IMR-90 (cell line): Measurements from ENCODE around the gene DEF6. TPM values are rescaled to one million over a fixed set of nuclear protein-coding genes. Genes with fewer than 3 reads are reported as not detected.

Experiments
- ATAC-seq: fragments of 200-7000 bp; cut with Tn5 transposase; 2 replicates; pipeline ENCODE4 v1.9.1; 2020; ENCODE audit warnings: low read depth, mild to moderate bottlenecking, moderate library complexity
- BruUV-seq: library from RNA; stranded (reverse); fragments of 400-500 nt; replicated peaks from 2 replicates; lab custom pipeline; 2021; lab: Mats Ljungman, UMichigan
- CTCF ChIA-PET: fragments of 300-600 bp; formaldehyde crosslinking; extraction: SDS; loops from one replicate; lab custom pipeline; 2021; ENCODE audit warnings: antibody characterized with exemption; lab: Yijun Ruan, JAX
- POLR2A ChIA-PET: fragments of 300-600 bp; sonication (Branson Sonifier 250); formaldehyde crosslinking; loops from one replicate; lab custom pipeline; 2022; ENCODE audit warnings: antibody characterized with exemption; ENCODE audit not compliant: unreplicated experiment; lab: Charles Lee
- DNase-seq: peaks from one replicate; pipeline ENCODE4 v3.0.0; 2013
- H2AFZ ChIP-seq: replicated peaks from 2 replicates; pipeline ENCODE3; 2013; ENCODE audit warnings: low read length, mild to moderate bottlenecking; ENCODE audit not compliant: poor library complexity
- H2AK5ac ChIP-seq: 2 replicates; pipeline ENCODE4 v1.6.1; 2013; ENCODE audit warnings: low read depth, low read length, inconsistent platforms
- H2AK9ac ChIP-seq: replicated peaks from 2 replicates; pipeline ENCODE3; 2013; ENCODE audit warnings: mild to moderate bottlenecking, low read depth, low read length, moderate library complexity; ENCODE audit not compliant: poor library complexity
- H2BK120ac ChIP-seq: 2 replicates; pipeline ENCODE4 v1.6.1; 2013; ENCODE audit warnings: low read depth, low read length, inconsistent platforms
- H2BK15ac ChIP-seq: 3 replicates; pipeline ENCODE4 v1.6.1; 2013; ENCODE audit warnings: low read depth, low read length, inconsistent platforms
- H2BK20ac ChIP-seq: 2 replicates; pipeline ENCODE4 v1.6.1; 2013; ENCODE audit warnings: low read depth, mild to moderate bottlenecking, inconsistent platforms, low read length, moderate library complexity
- H2BK5ac ChIP-seq: 2 replicates; pipeline ENCODE4 v1.6.1; 2013; ENCODE audit warnings: mild to moderate bottlenecking, low read depth, low read length, inconsistent platforms; ENCODE audit not compliant: poor library complexity, severe bottlenecking
- H3K14ac ChIP-seq: replicated peaks from 2 replicates; pipeline ENCODE4 v1.6.1; 2013; ENCODE audit warnings: low read depth, low read length, inconsistent platforms
- H3K18ac ChIP-seq: 2 replicates; pipeline ENCODE4 v1.6.1; 2013; ENCODE audit warnings: low read depth, low read length, control low read depth
- H3K23ac ChIP-seq: 2 replicates; pipeline ENCODE4 v1.6.1; 2013; ENCODE audit warnings: low read depth, low read length, inconsistent platforms
- H3K27ac ChIP-seq: 2 replicates; pipeline ENCODE4 v1.5.1; 2013; ENCODE audit warnings: mild to moderate bottlenecking, control low read depth, low read length; ENCODE audit not compliant: insufficient read depth
- H3K27me3 ChIP-seq: 2 replicates; pipeline ENCODE4 v1.6.1; 2013; ENCODE audit warnings: low read length; ENCODE audit not compliant: control insufficient read depth, insufficient read depth
- H3K36me3 ChIP-seq: 2 replicates; pipeline ENCODE4 v1.6.1; 2013; ENCODE audit warnings: low read length, mixed read lengths; ENCODE audit not compliant: control insufficient read depth, insufficient read depth
- H3K4ac ChIP-seq: 2 replicates; pipeline ENCODE4 v1.6.1; 2013; ENCODE audit warnings: low read depth, low read length, inconsistent platforms
- H3K4me1 ChIP-seq: 2 replicates; pipeline ENCODE4 v1.6.1; 2013; ENCODE audit warnings: low read length, mixed read lengths; ENCODE audit not compliant: control insufficient read depth, insufficient read depth
- H3K4me2 ChIP-seq: 2 replicates; pipeline ENCODE4 v1.6.1; 2013; ENCODE audit warnings: low read depth, mild to moderate bottlenecking, control low read depth, low read length, moderate library complexity
- H3K4me3 ChIP-seq: 2 replicates; pipeline ENCODE4 v1.5.1; 2013; ENCODE audit warnings: low read depth, mild to moderate bottlenecking, control low read depth, low read length, moderate library complexity; ENCODE audit not compliant: insufficient read depth
- H3K56ac ChIP-seq: 2 replicates; pipeline ENCODE4 v1.6.1; 2013; ENCODE audit warnings: low read length, inconsistent platforms; ENCODE audit not compliant: insufficient read depth; ENCODE audit errors: extremely low read depth
- H3K79me1 ChIP-seq, 2 experiments: 2 replicates each; pipeline ENCODE4 v1.6.1; 2013; ENCODE audit warnings: low read length in 2 of 2, inconsistent platforms in 1 of 2, low read depth in 1 of 2
- H3K9ac ChIP-seq: 2 replicates; pipeline ENCODE4 v1.6.1; 2013; ENCODE audit warnings: low read depth, low read length, control low read depth
- H3K9me1 ChIP-seq: 2 replicates; pipeline ENCODE4 v1.6.1; 2013; ENCODE audit warnings: low read length, inconsistent platforms; ENCODE audit not compliant: insufficient read depth
- H3K9me3 ChIP-seq: 2 replicates; pipeline ENCODE4 v1.6.1; 2013; ENCODE audit warnings: low read length; ENCODE audit not compliant: control insufficient read depth, insufficient read depth
- H4K20me1 ChIP-seq: 2 replicates; pipeline ENCODE4 v1.6.1; 2013; ENCODE audit warnings: low read length, inconsistent platforms; ENCODE audit not compliant: insufficient read depth
- H4K5ac ChIP-seq: 2 replicates; pipeline ENCODE4 v1.6.1; 2013; ENCODE audit warnings: mild to moderate bottlenecking, low read depth, low read length, control low read depth
- H4K8ac ChIP-seq, 2 experiments: 2 replicates each; pipeline ENCODE4 v1.6.1; 2013; ENCODE audit warnings: low read depth in 2 of 2, low read length in 2 of 2, control low read depth in 1 of 2, inconsistent platforms in 1 of 2
- H4K91ac ChIP-seq: 2 replicates; pipeline ENCODE4 v1.6.1; 2013; ENCODE audit warnings: low read depth, low read length, inconsistent platforms; ENCODE audit not compliant: insufficient read depth
- CEBPB ChIP-seq: IDR thresholded peaks from 2 replicates; pipeline ENCODE4 v1.6.1; 2012; ENCODE audit warnings: low read depth, low read length, improper control_type of control experiment
- WGBS, 2 experiments: methylation state at CpG; one replicate each; pipeline versions ENCODE4 v1.1.5 to v1.1.7; 2013; ENCODE audit warnings: missing lambda C conversion rate in 2 of 2; ENCODE audit not compliant: insufficient read length in 1 of 2; ENCODE audit errors: extremely low coverage in 2 of 2; 5-methylcytosine and 5-hydroxymethylcytosine counted together
- dilution Hi-C: fragments of 300-500 bp; cut with HindIII; formaldehyde crosslinking; loops from one replicate; pipeline ENCODE4 v1.14.3; 2018; ENCODE audit warnings: low sequenced_read_pairs; ENCODE audit not compliant: unreplicated experiment
- in situ Hi-C: fragments of 300-500 bp; cut with MboI; formaldehyde crosslinking; loops from 3 replicates; pipeline ENCODE4 v1.14.3; 2019; ENCODE audit warnings: low sequenced_read_pairs, inconsistent platforms, mixed read lengths
- intact Hi-C: fragments of 100-400 bp; cut with micrococcal nuclease; formaldehyde crosslinking; loops from 2 replicates; pipeline ENCODE4 v1.10.0; 2022
- polyA plus RNA-seq, 3 experiments: library from polyadenylated mRNA; depleted of rRNA; stranded (reverse); fragments of >200 nt; gene quantifications; 2 replicates each; pipeline ENCODE4 v1.2.3, GENCODE V29; 2012; ENCODE audit warnings: low replicate concordance in 1 of 3
- total RNA-seq: library from RNA; depleted of rRNA; stranded (reverse); fragments of >200 nt; gene quantifications from 2 replicates; pipeline ENCODE4 v1.2.3, GENCODE V29; 2012
- TF ChIP-seq, protein P1 (sequence below): fragments of 150-350 bp; IDR thresholded peaks from 2 replicates; pipeline ENCODE4 v1.6.1; 2016; ENCODE audit warnings: low read depth, mild to moderate bottlenecking, low read length, moderate library complexity, borderline replicate concordance
- TF ChIP-seq, protein P2 (sequence below): conservative IDR thresholded peaks from 2 replicates; pipeline ENCODE4 v1.5.1; 2012; ENCODE audit warnings: mild to moderate bottlenecking, low read depth, low read length, improper control_type of control experiment

DEF6 gene
- total and polyA plus RNA-seq, 2 of the 4 experiments (the other 2 are of a cell fraction): 2.5 to 4.2 TPM

DNA sequence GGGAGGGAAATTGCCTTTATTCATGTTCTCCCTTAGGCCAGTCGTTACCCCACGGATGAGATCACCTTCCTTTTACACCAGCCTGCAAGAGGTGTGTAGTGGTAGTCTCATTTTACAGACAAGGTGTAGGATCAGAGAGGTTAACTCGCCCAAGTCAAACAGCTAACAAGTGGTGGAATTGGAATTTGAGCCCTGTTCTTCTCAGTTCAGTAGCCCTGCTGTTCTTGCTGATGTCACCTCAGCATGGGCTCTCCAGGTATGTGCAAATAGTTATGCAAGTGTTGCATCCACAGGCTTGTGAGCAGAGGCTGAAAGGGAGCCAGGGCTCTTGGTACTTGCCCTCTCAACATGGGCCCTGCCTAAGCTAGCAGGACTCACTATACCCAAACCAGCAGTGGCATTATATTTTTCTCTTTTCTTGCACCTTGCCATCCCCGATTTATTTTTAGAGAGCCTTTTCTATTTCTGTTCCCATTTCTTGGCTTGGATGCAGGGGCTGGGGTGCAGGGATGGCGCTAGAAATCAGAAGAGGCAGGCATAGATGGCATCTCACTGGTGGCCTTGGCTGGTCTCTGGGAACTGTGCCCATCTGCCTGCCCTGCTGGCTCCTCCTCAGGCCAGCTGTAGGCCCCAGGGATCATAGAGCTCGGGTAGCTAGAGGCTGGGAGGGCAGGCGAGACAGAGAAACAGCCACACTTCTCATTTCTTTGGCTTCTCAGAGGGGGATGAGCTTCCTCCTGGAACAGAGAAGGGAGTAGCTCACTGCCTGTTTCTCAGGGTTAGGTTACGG lies 62.9 kb downstream of the DEF6 start:
- peaks cover 38% of the 10 kb centered on the region for H3K4me1 ChIP-seq
- H2BK20ac ChIP-seq: no peak overlapping the region
- H2BK120ac ChIP-seq: no peak overlapping the region
- no peak overlapping the region for H2AK9ac ChIP-seq
- peaks cover 27% of the 10 kb centered on the region for H3K36me3 ChIP-seq
- in situ Hi-C loops (no loop called here), intact Hi-C loops (no loop called here), dilution Hi-C loops (no loop called here)
- peaks cover 56 to 82% of the 10 kb centered on the region in 2 experiments for H3K79me1 ChIP-seq
- no peak overlapping the region for H3K56ac ChIP-seq
- TF ChIP-seq, protein P1, sequence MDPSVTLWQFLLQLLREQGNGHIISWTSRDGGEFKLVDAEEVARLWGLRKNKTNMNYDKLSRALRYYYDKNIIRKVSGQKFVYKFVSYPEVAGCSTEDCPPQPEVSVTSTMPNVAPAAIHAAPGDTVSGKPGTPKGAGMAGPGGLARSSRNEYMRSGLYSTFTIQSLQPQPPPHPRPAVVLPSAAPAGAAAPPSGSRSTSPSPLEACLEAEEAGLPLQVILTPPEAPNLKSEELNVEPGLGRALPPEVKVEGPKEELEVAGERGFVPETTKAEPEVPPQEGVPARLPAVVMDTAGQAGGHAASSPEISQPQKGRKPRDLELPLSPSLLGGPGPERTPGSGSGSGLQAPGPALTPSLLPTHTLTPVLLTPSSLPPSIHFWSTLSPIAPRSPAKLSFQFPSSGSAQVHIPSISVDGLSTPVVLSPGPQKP: no peak
- TF ChIP-seq, protein P2, sequence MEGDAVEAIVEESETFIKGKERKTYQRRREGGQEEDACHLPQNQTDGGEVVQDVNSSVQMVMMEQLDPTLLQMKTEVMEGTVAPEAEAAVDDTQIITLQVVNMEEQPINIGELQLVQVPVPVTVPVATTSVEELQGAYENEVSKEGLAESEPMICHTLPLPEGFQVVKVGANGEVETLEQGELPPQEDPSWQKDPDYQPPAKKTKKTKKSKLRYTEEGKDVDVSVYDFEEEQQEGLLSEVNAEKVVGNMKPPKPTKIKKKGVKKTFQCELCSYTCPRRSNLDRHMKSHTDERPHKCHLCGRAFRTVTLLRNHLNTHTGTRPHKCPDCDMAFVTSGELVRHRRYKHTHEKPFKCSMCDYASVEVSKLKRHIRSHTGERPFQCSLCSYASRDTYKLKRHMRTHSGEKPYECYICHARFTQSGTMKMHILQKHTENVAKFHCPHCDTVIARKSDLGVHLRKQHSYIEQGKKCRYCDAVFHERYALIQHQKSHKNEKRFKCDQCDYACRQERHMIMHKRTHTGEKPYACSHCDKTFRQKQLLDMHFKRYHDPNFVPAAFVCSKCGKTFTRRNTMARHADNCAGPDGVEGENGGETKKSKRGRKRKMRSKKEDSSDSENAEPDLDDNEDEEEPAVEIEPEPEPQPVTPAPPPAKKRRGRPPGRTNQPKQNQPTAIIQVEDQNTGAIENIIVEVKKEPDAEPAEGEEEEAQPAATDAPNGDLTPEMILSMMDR: no peak
- peak; percentile 44 for TF ChIP-seq CEBPB
- H2AK5ac ChIP-seq: no peak overlapping the region
- ATAC-seq (no peak), DNase-seq (peak; percentile 36)
- no CpG with 5 or more reads among the region's 8 CpGs for WGBS, 2 experiments
- CTCF ChIA-PET: interaction anchor here (0.8 kb wide), 1 partner anchor 36 kb away, joined by 3 read pairs; no protein-coding TSS in a partner anchor
- peak overlapping the region; percentile 29 for H2BK5ac ChIP-seq
- H3K18ac ChIP-seq: no peak overlapping the region; the same call in 1 of the 2 replicates
- no peak overlapping the region for H3K27ac ChIP-seq
- no peak overlapping the region for H4K91ac ChIP-seq
- no peak overlapping the region for H4K8ac ChIP-seq
- no peak overlapping the region for H3K14ac ChIP-seq
- no peaks in the 10 kb centered on the region for H3K27me3 ChIP-seq
- H3K4me2 ChIP-seq: no peak overlapping the region
- peaks cover 54% of the 10 kb centered on the region for H4K20me1 ChIP-seq
- BruUV-seq: no TSS peak
- H3K4me3 ChIP-seq: no peak overlapping the region
- no peak overlapping the region for H3K23ac ChIP-seq
- POLR2A ChIA-PET: no interaction called here
- H2AFZ ChIP-seq: no peak overlapping the region
- H3K9me3 ChIP-seq: no peaks in the 10 kb centered on the region
- H3K9ac ChIP-seq: no peak overlapping the region
- H4K5ac ChIP-seq: no peak overlapping the region
- no peak overlapping the region for H2BK15ac ChIP-seq
- peaks cover 46% of the 10 kb centered on the region for H3K9me1 ChIP-seq
- no peak overlapping the region for H3K4ac ChIP-seq
